Measurements from ENCODE around the gene FAM168A. TPM values are rescaled to one million over a fixed set of nuclear protein-coding genes. Genes with fewer than 3 reads are reported as not detected.

The FAM168A gene
- polyA plus RNA-seq, 1 donor, result 22.9 TPM

- H3K27ac ChIP-seq (ENCODE audit: low read length), result no peak overlapping the region
- no peaks in the 10 kb centered on the region for H3K9me3 ChIP-seq (ENCODE audit: control insufficient read depth, low read depth, low read length)
- H3K4me1 ChIP-seq (ENCODE audit: control insufficient read depth, insufficient read depth, low read length), result no peaks in the 10 kb centered on the region
- H3K36me3 ChIP-seq (ENCODE audit: control insufficient read depth, insufficient read depth, low read length), result peaks cover 15% of the 10 kb centered on the region
- no CpG with 5 or more reads among the region's 5 CpGs for WGBS (ENCODE audit: insufficient coverage, low lambda C conversion rate)
- H3K27me3 ChIP-seq (ENCODE audit: control insufficient read depth, insufficient read depth, low read length), result no peaks in the 10 kb centered on the region
- no peak for DNase-seq
- H3K4me3 ChIP-seq (ENCODE audit: low read length), result no peak overlapping the region
Measured at GRCh38 chr11:73403541-73403940, 194.4 kb downstream of the FAM168A start.

- H3K27ac ChIP-seq (ENCODE audit: low read length), result no peak overlapping the region
- no CpG with 5 or more reads among the region's 1 CpG for WGBS (ENCODE audit: insufficient coverage, low lambda C conversion rate)
- no peak for DNase-seq
Measured at GRCh38 chr11:73402834-73403185, 195.1 kb downstream of the FAM168A start.

DNA sequence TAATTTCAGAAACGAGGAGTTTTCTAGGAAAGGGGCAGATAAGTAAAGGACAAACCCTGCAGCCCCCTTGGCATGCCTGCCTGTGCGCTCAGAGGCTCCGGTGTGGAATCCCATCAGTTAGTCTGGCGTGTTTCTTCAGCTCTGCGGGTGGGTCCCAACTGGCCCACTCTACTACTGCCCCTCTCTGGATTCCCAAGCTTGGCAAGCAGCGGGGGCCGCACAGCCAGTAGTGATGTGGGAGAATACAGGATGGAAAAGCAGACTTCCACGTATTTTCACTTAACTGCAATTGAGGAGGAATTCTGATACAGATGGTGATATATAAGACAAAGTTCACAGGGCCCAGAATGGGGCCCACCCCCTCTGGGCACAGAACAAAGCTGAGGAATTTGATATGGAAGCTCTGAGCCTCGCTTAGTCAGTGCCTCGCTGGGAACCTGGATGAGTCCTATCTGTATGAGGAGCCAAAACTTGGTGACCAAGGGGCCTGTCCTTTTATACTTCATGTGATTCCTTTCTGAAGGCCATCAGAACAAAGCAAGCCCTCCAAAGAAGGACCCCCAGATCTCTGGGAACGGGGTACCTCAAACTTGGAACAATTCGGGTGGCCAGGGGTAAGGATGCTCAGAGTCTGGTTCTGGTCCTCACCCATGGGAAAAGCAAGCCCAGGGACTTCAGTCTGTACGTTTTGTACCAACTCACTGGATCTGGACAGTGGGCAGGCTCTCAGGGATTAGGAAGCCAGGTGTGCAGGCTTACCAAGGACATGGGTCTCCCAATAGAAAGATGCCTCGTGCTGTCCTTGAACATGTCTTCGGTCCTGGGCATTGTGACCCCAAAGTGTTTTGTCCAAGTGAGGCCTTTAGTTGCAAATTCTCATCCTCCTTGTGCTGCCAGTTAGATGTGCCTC lies 195.7 kb downstream of the FAM168A start:
- no CpG with 5 or more reads among the region's 15 CpGs for WGBS (ENCODE audit: insufficient coverage, low lambda C conversion rate)

More at GRCh38 chr11:73402834-73403185, 195.1 kb downstream of the FAM168A start:
- Histone ChIP-seq H3K4me3 (ENCODE audit: low read length) (no peak overlapping the region), H3K36me3 (ENCODE audit: control insufficient read depth, insufficient read depth, low read length) (peaks cover 15% of the 10 kb centered on the region), H3K27me3 (ENCODE audit: control insufficient read depth, insufficient read depth, low read length) (no peaks in the 10 kb centered on the region), H3K4me1 (ENCODE audit: control insufficient read depth, insufficient read depth, low read length) (no peaks in the 10 kb centered on the region), H3K9me3 (ENCODE audit: control insufficient read depth, low read depth, low read length) (no peaks in the 10 kb centered on the region)

DNA sequence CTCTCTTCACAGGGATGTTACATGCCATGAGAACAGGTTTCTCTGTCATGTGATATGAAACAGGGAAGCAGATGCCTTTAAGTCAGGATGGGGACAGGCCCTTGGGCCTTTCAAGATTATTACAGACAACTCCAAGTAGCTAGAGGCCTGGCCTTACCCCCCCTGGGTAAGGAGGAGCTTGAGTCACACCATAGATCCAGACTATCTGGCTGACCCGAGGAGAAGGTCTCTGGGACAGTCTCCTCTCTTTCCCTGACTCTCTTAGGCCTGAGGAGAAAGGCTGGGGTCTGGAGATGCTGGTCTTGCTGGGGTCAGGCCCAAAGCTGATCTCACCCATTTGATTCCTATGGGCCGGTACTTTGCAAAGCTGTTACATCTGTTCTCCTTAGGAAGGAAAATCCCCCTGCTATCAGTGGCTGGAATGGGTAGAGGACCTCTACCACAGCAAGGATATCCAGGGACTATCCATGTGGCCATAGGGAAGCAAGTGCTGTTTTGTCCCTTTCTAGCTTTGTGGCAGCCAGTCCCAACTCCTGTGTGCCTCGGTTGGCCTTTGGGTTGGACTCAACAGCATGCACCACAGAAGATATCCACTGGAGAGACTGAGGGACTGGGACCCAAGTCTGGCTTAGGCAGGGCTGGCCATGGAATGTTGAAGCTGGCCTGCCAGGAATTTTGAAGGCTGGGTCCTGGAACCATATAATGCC lies 196.5 kb downstream of the FAM168A start:
- WGBS (ENCODE audit: insufficient coverage, low lambda C conversion rate), result no CpG with 5 or more reads among the region's 3 CpGs
- H3K27me3 ChIP-seq (ENCODE audit: control insufficient read depth, insufficient read depth, low read length), result no peaks in the 10 kb centered on the region

More for the DNA sequence above, 195.7 kb downstream of the FAM168A start:
- DNase-seq, result no peak
- Histone ChIP-seq H3K27ac (ENCODE audit: low read length) (no peak overlapping the region), H3K9me3 (ENCODE audit: control insufficient read depth, low read depth, low read length) (no peaks in the 10 kb centered on the region), H3K27me3 (ENCODE audit: control insufficient read depth, insufficient read depth, low read length) (no peaks in the 10 kb centered on the region), H3K36me3 (ENCODE audit: control insufficient read depth, insufficient read depth, low read length) (peaks cover 12% of the 10 kb centered on the region), H3K4me1 (ENCODE audit: control insufficient read depth, insufficient read depth, low read length) (no peaks in the 10 kb centered on the region), H3K4me3 (ENCODE audit: low read length) (no peak overlapping the region)

GRCh38 chr11:73400293-73400692 lies 197.6 kb downstream of the FAM168A start:
- no peak for DNase-seq
- Histone ChIP-seq H3K27ac (ENCODE audit: low read length) (no peak overlapping the region), H3K9me3 (ENCODE audit: control insufficient read depth, low read depth, low read length) (no peaks in the 10 kb centered on the region), H3K36me3 (ENCODE audit: control insufficient read depth, insufficient read depth, low read length) (peaks cover 4% of the 10 kb centered on the region), H3K4me3 (ENCODE audit: low read length) (no peak overlapping the region), H3K4me1 (ENCODE audit: control insufficient read depth, insufficient read depth, low read length) (no peaks in the 10 kb centered on the region), H3K27me3 (ENCODE audit: control insufficient read depth, insufficient read depth, low read length) (no peaks in the 10 kb centered on the region)
- no CpG with 5 or more reads among the region's 6 CpGs for WGBS (ENCODE audit: insufficient coverage, low lambda C conversion rate)

More for the DNA sequence above, 196.5 kb downstream of the FAM168A start:
- Histone ChIP-seq H3K4me3 (ENCODE audit: low read length) (no peak overlapping the region), H3K4me1 (ENCODE audit: control insufficient read depth, insufficient read depth, low read length) (no peaks in the 10 kb centered on the region), H3K27ac (ENCODE audit: low read length) (no peak overlapping the region), H3K36me3 (ENCODE audit: control insufficient read depth, insufficient read depth, low read length) (peaks cover 9% of the 10 kb centered on the region), H3K9me3 (ENCODE audit: control insufficient read depth, low read depth, low read length) (no peaks in the 10 kb centered on the region)
- DNase-seq, result no peak

GRCh38 chr11:73399636-73400035 lies 198.3 kb downstream of the FAM168A start:
- H3K4me3 ChIP-seq (ENCODE audit: low read length), result no peak overlapping the region
- no peaks in the 10 kb centered on the region for H3K36me3 ChIP-seq (ENCODE audit: control insufficient read depth, insufficient read depth, low read length)
- no peak overlapping the region for H3K27ac ChIP-seq (ENCODE audit: low read length)
- no peaks in the 10 kb centered on the region for H3K27me3 ChIP-seq (ENCODE audit: control insufficient read depth, insufficient read depth, low read length)
- WGBS (ENCODE audit: insufficient coverage, low lambda C conversion rate), result 100% methylated on average over 1 of the region's 4 CpGs
- no peaks in the 10 kb centered on the region for H3K9me3 ChIP-seq (ENCODE audit: control insufficient read depth, low read depth, low read length)
- H3K4me1 ChIP-seq (ENCODE audit: control insufficient read depth, insufficient read depth, low read length), result no peaks in the 10 kb centered on the region
- no peak for DNase-seq

DNA sequence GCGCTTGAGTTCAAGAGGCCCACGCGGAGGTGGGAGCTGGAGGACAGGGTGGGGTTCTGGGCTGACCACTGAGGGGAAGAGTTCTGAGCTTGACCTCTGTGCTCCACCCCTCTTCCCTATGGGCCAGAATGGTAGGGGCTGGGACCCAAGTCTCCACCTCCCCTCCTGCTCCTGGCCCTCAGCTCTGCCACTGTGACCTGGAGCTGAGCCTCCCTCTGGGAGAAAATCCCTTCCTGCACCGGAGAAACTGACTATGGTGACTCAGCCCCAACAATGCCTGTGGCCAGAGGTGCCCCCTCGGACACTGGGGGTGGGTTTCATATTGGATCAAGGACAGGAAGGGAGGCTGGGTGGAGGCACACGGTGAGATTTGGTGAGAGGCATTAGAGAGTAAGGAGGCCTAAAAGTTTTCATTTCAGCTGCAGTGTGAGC lies 198.7 kb downstream of the FAM168A start:
- Histone ChIP-seq H3K36me3 (ENCODE audit: control insufficient read depth, insufficient read depth, low read length) (no peaks in the 10 kb centered on the region), H3K4me3 (ENCODE audit: low read length) (no peak overlapping the region), H3K27ac (ENCODE audit: low read length) (no peak overlapping the region), H3K4me1 (ENCODE audit: control insufficient read depth, insufficient read depth, low read length) (no peaks in the 10 kb centered on the region), H3K27me3 (ENCODE audit: control insufficient read depth, insufficient read depth, low read length) (no peaks in the 10 kb centered on the region), H3K9me3 (ENCODE audit: control insufficient read depth, low read depth, low read length) (no peaks in the 10 kb centered on the region)
- DNase-seq, result no peak
- WGBS (ENCODE audit: insufficient coverage, low lambda C conversion rate), result 80% methylated on average over 1 of the region's 6 CpGs

DNA sequence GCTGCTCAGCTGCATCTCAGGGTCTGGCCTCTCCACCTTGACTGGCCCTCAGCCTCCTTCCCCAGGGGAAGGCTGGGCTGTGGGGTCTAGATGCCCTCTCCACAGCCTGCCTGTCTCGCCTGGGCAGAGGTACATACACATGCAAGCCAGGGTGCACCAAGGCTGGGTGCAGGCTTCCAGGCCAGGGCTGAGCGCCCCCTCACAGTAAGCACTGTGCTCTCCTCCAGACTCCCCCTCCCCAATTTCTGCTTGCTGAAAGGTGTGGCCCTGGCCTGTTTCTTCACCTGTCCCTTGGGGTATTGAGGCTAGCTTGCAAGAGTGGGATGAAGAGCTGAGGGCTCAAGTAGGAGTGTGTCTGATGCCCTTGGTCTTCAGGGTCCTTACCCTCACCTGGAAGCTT lies 199.2 kb downstream of the FAM168A start:
- Histone ChIP-seq H3K27me3 (ENCODE audit: control insufficient read depth, insufficient read depth, low read length) (no peaks in the 10 kb centered on the region), H3K4me3 (ENCODE audit: low read length) (no peak overlapping the region), H3K27ac (ENCODE audit: low read length) (no peak overlapping the region), H3K4me1 (ENCODE audit: control insufficient read depth, insufficient read depth, low read length) (no peaks in the 10 kb centered on the region), H3K36me3 (ENCODE audit: control insufficient read depth, insufficient read depth, low read length) (no peaks in the 10 kb centered on the region), H3K9me3 (ENCODE audit: control insufficient read depth, low read depth, low read length) (no peaks in the 10 kb centered on the region)
- DNase-seq, result no peak
- WGBS (ENCODE audit: insufficient coverage, low lambda C conversion rate), result no CpG with 5 or more reads among the region's 2 CpGs

GRCh38 chr11:73398132-73398526 lies 199.8 kb downstream of the FAM168A start:
- DNase-seq, result no peak
- Histone ChIP-seq H3K4me3 (ENCODE audit: low read length) (no peak overlapping the region), H3K36me3 (ENCODE audit: control insufficient read depth, insufficient read depth, low read length) (no peaks in the 10 kb centered on the region), H3K27me3 (ENCODE audit: control insufficient read depth, insufficient read depth, low read length) (no peaks in the 10 kb centered on the region), H3K9me3 (ENCODE audit: control insufficient read depth, low read depth, low read length) (no peaks in the 10 kb centered on the region), H3K27ac (ENCODE audit: low read length) (no peak overlapping the region), H3K4me1 (ENCODE audit: control insufficient read depth, insufficient read depth, low read length) (no peaks in the 10 kb centered on the region)
- no CpG with 5 or more reads among the region's 5 CpGs for WGBS (ENCODE audit: insufficient coverage, low lambda C conversion rate)

DNA sequence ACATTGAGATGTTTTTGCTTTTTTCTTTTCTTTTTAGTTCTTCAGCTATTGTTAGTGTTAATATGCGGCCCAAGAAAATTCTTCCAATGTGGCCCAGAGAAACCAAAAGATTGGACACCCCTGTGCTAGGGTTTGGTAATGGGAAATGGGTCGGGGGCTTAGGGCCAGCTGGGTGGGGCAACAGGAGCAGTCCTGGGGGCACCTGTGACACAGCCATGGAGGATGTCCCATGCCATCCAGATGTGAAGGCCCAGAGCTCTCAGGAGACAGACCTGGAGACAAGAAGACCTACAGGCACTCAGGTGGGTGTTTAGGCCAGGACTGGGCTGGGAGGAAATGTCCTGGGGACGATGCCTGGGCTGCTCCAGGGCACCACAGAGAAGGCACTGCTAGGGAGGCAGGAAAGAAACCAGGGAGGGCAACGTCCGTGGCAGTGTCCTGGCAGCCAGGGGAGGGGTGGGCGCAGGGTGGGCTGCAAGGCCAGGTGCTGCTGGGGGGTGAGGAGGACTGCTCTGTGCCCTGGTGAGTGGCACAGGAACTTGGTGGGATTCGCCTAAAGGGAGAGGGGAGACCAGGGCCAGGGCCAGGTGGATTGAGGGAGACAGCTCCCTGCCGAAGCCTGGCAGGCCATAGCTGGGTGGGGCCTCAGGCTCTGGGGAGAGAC lies 200.3 kb downstream of the FAM168A start:
- Histone ChIP-seq H3K27me3 (ENCODE audit: control insufficient read depth, insufficient read depth, low read length) (no peaks in the 10 kb centered on the region), H3K4me3 (ENCODE audit: low read length) (no peak overlapping the region), H3K27ac (ENCODE audit: low read length) (no peak overlapping the region), H3K9me3 (ENCODE audit: control insufficient read depth, low read depth, low read length) (no peaks in the 10 kb centered on the region), H3K4me1 (ENCODE audit: control insufficient read depth, insufficient read depth, low read length) (no peaks in the 10 kb centered on the region), H3K36me3 (ENCODE audit: control insufficient read depth, insufficient read depth, low read length) (no peaks in the 10 kb centered on the region)
- 100% methylated on average over 1 of the region's 8 CpGs for WGBS (ENCODE audit: insufficient coverage, low lambda C conversion rate)
- no peak for DNase-seq

Data from large intestine (tissue), 3 donors.